Karpas-422 (cell line): ENCODE data around the gene CREBRF. TPM values are rescaled to one million over a fixed set of nuclear protein-coding genes. Genes with fewer than 3 reads are reported as not detected.
"Not testable (repeated sequence)": the region's sequence is repeated elsewhere in the genome, so short reads cannot be mapped to it uniquely, and the experiment has no call there.

ENCODE experiments used
- DNase-seq: peaks from one replicate; pipeline ENCODE4 v3.0.0-alpha.2; 2015
- H2AFZ ChIP-seq: fragments of 200-600 bp; sonication (generic); 2 replicates; pipeline ENCODE4 v1.6.1; 2014; ENCODE audit warnings: antibody characterized with exemption, low read length, mixed read lengths
- H3K27ac ChIP-seq: fragments of 200-600 bp; sonication (generic); 2 replicates; pipeline ENCODE4 v1.5.1; 2014; ENCODE audit warnings: mild to moderate bottlenecking, low read length, moderate library complexity
- H3K27me3 ChIP-seq: fragments of 200-600 bp; sonication (generic); 2 replicates; pipeline ENCODE4 v1.6.1; 2014; ENCODE audit warnings: low read length, mixed read lengths
- H3K36me3 ChIP-seq: fragments of 200-600 bp; sonication (generic); 2 replicates; pipeline ENCODE4 v1.6.1; 2014; ENCODE audit warnings: low read length, mixed read lengths; ENCODE audit not compliant: insufficient read depth
- H3K4me1 ChIP-seq: fragments of 200-600 bp; sonication (generic); 2 replicates; pipeline ENCODE4 v1.6.1; 2014; ENCODE audit warnings: mild to moderate bottlenecking, low read length, mixed read lengths
- H3K4me2 ChIP-seq: fragments of 200-600 bp; sonication (generic); 2 replicates; pipeline ENCODE4 v1.6.1; 2014; ENCODE audit warnings: low read length, low read depth, mild to moderate bottlenecking; ENCODE audit not compliant: poor library complexity, severe bottlenecking
- H3K4me3 ChIP-seq: fragments of 200-600 bp; sonication (generic); 2 replicates; pipeline ENCODE4 v1.5.1; 2014; ENCODE audit warnings: mild to moderate bottlenecking, antibody characterized with exemption, low read length, mixed read lengths
- H3K79me2 ChIP-seq: fragments of 200-600 bp; sonication (generic); 2 replicates; pipeline ENCODE4 v1.6.1; 2014; ENCODE audit warnings: mild to moderate bottlenecking, low read length, mixed read lengths
- H3K9ac ChIP-seq: fragments of 200-600 bp; sonication (generic); 2 replicates; pipeline ENCODE4 v1.6.0; 2014; ENCODE audit warnings: low read length
- H3K9me2 ChIP-seq: fragments of 200-600 bp; sonication (generic), shearing (Covaris generic); replicated peaks from 2 replicates; pipeline ENCODE4 v1.6.0; 2014; ENCODE audit warnings: mild to moderate bottlenecking, low read length, moderate library complexity; ENCODE audit not compliant: insufficient read depth
- H3K9me3 ChIP-seq: fragments of 300-700, 200-600 bp; sonication (generic); 2 replicates; pipeline ENCODE4 v1.6.1; 2014; ENCODE audit warnings: low read length, mixed read lengths
- H4K20me1 ChIP-seq: fragments of 200-600 bp; sonication (generic); 2 replicates; pipeline ENCODE4 v1.6.1; 2014; ENCODE audit warnings: mild to moderate bottlenecking, antibody characterized with exemption, low read length, low read depth; ENCODE audit not compliant: insufficient read depth
- total RNA-seq: library from RNA; depleted of rRNA; stranded (reverse); fragments of >200 nt; shearing (Covaris generic); gene quantifications from 2 replicates; pipeline ENCODE4 v1.2.3, GENCODE V29; 2014; ENCODE audit warnings: low replicate concordance

CREBRF gene
- total RNA-seq, 1 experiment from 2014 or later: 31.9 TPM

DNA sequence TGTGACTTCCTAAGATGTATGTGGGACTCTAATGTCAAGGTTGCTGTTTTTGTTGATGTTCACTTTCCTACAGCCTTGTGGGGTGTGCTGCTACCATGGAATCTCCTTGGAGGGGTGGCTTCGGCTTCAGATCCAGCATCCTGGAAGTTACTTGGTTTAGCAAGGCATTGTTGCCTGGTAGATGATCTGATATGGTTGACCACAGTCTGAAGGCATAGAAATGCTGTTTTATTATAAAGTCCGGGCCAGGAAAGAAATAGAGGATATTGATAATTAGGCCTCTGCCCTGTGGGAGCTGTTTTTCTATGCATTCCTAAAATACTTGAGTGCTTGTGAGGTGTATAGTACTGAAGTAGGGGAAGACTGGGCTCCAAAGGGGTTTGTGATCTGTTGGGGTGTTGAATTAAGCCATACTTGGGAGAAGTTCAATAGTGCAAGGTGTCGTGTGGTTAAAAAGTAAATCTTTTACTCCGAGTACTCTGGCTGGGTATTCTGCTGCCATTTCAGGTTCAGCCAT is 27.3 kb upstream of the CREBRF start:
- H4K20me1 ChIP-seq: 0 out of 2 replicates have a peak, but pooled peaks cover 14% of the 10 kb centered on the region
- H2AFZ ChIP-seq: no peak overlapping the region
- H3K4me3 ChIP-seq: no peak overlapping the region
- H3K36me3 ChIP-seq: no peaks in the 10 kb centered on the region
- H3K27ac ChIP-seq: no peak overlapping the region
- H3K27me3 ChIP-seq: no peaks in the 10 kb centered on the region
- H3K9me2 ChIP-seq: no peaks in the 10 kb centered on the region
- no peak overlapping the region for H3K4me2 ChIP-seq
- peaks cover 4% of the 10 kb centered on the region for H3K4me1 ChIP-seq
- H3K79me2 ChIP-seq: peaks cover 57% of the 10 kb centered on the region
- DNase-seq: no peak
- no peak overlapping the region for H3K9ac ChIP-seq
- H3K9me3 ChIP-seq: no peaks in the 10 kb centered on the region

DNA sequence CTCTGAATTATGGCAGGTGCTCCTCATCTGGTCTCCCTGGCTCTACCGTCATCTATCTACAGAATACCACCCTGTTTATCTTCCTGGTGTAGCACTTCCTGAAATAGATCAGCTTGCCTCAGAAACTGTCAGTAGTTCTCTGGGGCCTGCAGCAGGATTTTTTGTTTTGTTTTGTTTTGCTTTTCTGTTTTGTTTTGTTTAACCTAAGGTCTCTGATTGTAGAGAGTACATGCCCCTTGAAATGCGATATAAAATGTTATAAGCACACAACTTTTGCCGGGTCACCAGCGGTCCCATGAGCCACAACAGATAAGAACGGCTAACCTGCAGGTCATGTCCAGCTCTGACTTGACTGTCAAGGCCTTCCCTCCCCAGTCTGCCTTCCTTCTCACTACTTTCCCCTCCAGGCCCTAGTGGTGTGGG is 26.6 kb upstream of the CREBRF start:
- no peaks in the 10 kb centered on the region for H3K36me3 ChIP-seq
- H3K4me1 ChIP-seq: peaks cover 11% of the 10 kb centered on the region
- H3K27me3 ChIP-seq: no peaks in the 10 kb centered on the region
- DNase-seq: no peak
- no peak overlapping the region for H3K4me3 ChIP-seq
- H3K79me2 ChIP-seq: peaks cover 54% of the 10 kb centered on the region
- no peaks in the 10 kb centered on the region for H3K9me2 ChIP-seq
- no peak overlapping the region for H2AFZ ChIP-seq
- no peaks in the 10 kb centered on the region for H3K9me3 ChIP-seq
- 0 out of 2 replicates have a peak, but pooled peaks cover 14% of the 10 kb centered on the region for H4K20me1 ChIP-seq
- H3K27ac ChIP-seq: no peak overlapping the region
- H3K4me2 ChIP-seq: no peak overlapping the region
- H3K9ac ChIP-seq: no peak overlapping the region

DNA sequence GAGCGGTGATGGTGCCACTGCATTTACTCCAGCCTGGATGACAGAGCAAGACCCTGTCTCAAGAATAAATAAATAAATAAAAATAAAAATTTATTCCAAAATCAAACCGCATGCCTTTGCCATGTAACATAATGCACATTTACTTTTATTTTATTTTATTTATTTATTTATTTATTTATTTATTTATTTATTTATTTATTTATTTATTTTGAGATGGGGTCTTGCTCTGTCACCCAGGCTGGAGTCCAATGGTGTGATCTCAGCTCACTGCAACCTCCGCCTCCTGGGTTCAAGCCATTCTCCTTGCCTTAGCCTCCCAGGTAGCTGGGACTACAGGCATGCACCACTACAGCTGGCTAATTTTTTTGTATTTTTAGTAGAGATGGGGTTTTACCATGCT is 24.1 kb upstream of the CREBRF start:
- H3K9me2 ChIP-seq, H3K9me3 ChIP-seq, H3K27me3 ChIP-seq, H3K9ac ChIP-seq, H3K4me3 ChIP-seq, H3K36me3 ChIP-seq, H3K4me2 ChIP-seq, H2AFZ ChIP-seq, DNase-seq, H3K27ac ChIP-seq: not testable (repeated sequence)
- Histone ChIP-seq H3K4me1 (peaks cover 23% of the 10 kb centered on the region), H4K20me1 (0 out of 2 replicates have a peak, but pooled peaks cover 11% of the 10 kb centered on the region), H3K79me2 (peaks cover 39% of the 10 kb centered on the region)

DNA sequence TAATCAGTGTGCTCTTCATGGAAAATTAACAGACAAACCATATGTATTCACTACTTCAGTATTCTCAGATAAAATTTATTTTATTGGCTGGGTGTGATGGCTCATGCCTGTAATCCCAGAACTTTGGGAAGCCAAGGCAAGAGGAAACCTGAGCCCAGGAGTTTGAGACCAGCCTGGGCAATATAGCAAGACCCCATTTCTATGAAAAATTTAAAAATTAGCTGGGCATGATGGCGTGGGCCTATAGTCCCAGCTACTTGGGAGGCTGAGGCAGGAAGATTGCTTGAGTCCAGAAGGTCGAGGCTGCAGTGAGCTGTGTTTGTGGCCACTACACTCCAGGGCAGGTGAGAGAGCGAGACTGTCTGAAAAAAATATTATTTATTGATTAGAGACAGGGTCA is 23.4 kb upstream of the CREBRF start:
- no peak overlapping the region for H3K4me3 ChIP-seq
- no peak overlapping the region for H2AFZ ChIP-seq
- H4K20me1 ChIP-seq: 0 out of 2 replicates have a peak, but pooled peaks cover 11% of the 10 kb centered on the region
- H3K27ac ChIP-seq: no peak overlapping the region
- H3K79me2 ChIP-seq: peaks cover 36% of the 10 kb centered on the region
- no peaks in the 10 kb centered on the region for H3K27me3 ChIP-seq
- no peak for DNase-seq
- H3K9me2 ChIP-seq: no peaks in the 10 kb centered on the region
- H3K36me3 ChIP-seq: 0 out of 2 replicates have a peak, but pooled peaks cover 4% of the 10 kb centered on the region
- no peaks in the 10 kb centered on the region for H3K9me3 ChIP-seq
- no peak overlapping the region for H3K4me2 ChIP-seq
- H3K9ac ChIP-seq: no peak overlapping the region
- H3K4me1 ChIP-seq: peaks cover 23% of the 10 kb centered on the region

DNA sequence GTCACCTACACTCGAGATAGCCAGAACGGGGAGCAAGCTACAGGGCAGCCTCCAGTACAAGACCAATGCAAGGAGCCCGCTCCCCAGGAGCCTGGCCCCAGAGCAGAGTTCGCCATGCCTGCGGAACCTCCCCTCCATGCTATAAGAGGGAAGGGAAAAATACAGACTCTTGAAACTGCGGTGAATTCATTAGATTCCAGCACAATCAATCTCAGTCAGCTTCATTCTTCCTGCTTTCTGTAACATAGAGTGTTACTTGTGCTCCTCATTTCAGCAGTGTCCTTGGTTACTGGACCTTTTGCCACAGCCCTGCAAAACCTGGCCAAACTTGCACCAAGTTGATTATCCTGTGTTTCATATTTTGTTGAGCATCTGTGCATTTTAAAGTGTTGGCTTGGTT is 22.2 kb upstream of the CREBRF start:
- H3K4me3 ChIP-seq: no peak overlapping the region
- H4K20me1 ChIP-seq: 0 out of 2 replicates have a peak, but pooled peaks cover 11% of the 10 kb centered on the region
- H3K4me2 ChIP-seq: no peak overlapping the region
- 0 out of 2 replicates have a peak, but pooled peaks cover 4% of the 10 kb centered on the region for H3K36me3 ChIP-seq
- no peak overlapping the region for H2AFZ ChIP-seq
- H3K79me2 ChIP-seq: peaks cover 24% of the 10 kb centered on the region
- no peak overlapping the region for H3K27ac ChIP-seq
- no peaks in the 10 kb centered on the region for H3K27me3 ChIP-seq
- no peak overlapping the region for H3K9ac ChIP-seq
- DNase-seq: no peak
- H3K4me1 ChIP-seq: peaks cover 23% of the 10 kb centered on the region
- no peaks in the 10 kb centered on the region for H3K9me3 ChIP-seq
- no peaks in the 10 kb centered on the region for H3K9me2 ChIP-seq

DNA sequence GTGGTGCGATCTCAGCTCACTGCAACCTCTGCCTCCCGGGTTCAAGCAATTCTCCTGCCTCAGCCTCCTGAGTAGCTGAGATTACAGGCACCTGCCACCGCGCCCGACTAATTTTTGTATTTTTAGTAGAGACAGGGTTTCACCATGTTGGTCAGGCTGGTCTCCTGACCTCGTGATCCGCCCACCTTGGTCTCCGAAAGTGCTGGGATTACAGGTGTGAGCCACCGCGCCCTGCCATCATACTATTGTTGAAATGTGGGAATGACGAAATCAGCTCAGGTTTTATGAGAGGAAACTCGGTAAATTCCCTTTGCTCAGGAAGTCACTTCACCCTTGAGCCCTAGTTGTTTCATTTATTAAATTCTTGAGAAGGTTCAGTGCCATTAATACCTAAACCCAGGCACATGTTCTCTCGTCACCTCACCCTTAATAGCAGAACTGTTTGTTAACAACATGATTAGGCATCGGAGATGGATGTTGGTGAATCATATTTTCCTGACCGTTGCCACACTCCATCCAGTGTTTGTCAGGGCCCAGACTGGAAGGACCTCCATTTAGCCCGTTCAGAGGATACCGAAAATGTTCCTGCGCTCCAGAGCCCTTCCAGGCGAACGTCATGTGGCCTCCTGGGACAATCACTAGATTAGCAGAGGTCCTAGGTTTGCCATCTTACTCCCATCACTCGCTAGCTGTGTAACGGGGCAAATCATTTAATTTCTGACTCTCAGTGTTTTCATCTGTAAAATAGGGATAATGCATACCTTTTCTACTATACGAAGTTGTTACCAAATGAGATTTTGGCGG is 20.0 kb upstream of the CREBRF start:
- no peak overlapping the region for H3K4me2 ChIP-seq
- 0 out of 2 replicates have a peak, but pooled peaks cover 11% of the 10 kb centered on the region for H4K20me1 ChIP-seq
- no peaks in the 10 kb centered on the region for H3K9me2 ChIP-seq
- H3K9me3 ChIP-seq: no peaks in the 10 kb centered on the region
- no peak overlapping the region for H3K4me3 ChIP-seq
- no peak overlapping the region for H2AFZ ChIP-seq
- peaks cover 23% of the 10 kb centered on the region for H3K4me1 ChIP-seq
- H3K36me3 ChIP-seq: 0 out of 2 replicates have a peak, but pooled peaks cover 4% of the 10 kb centered on the region
- H3K27ac ChIP-seq: no peak overlapping the region
- no peaks in the 10 kb centered on the region for H3K27me3 ChIP-seq
- H3K9ac ChIP-seq: no peak overlapping the region
- DNase-seq: no peak
- H3K79me2 ChIP-seq: peaks cover 11% of the 10 kb centered on the region; the same call in 1 of the 2 replicates

DNA sequence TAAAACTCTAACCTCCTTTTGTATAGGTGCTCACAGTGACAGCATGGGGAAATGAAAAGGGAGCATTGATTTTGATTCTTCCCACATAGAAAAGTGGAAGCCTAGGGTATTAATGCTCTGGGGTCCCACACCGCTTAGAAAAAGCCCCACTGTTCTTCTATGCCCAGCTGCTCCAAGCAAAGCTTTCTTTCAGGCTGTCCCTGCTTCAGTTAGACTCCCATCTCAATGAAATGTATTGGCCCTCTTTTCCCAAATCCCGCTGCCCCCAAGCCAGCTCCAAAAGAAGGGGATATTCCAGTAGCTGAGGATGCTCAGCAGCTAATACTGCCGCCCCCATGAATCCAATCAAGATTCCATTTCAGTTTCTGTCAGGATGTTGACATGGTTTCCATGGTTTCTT is 17.0 kb upstream of the CREBRF start:
- H3K9me3 ChIP-seq: no peaks in the 10 kb centered on the region
- H3K4me3 ChIP-seq: no peak overlapping the region
- H4K20me1 ChIP-seq: no peaks in the 10 kb centered on the region
- no peaks in the 10 kb centered on the region for H3K9me2 ChIP-seq
- H3K4me2 ChIP-seq: no peak overlapping the region
- H3K79me2 ChIP-seq: no peaks in the 10 kb centered on the region
- no peaks in the 10 kb centered on the region for H3K27me3 ChIP-seq
- no peak overlapping the region for H3K9ac ChIP-seq
- 0 out of 2 replicates have a peak, but pooled peaks cover 4% of the 10 kb centered on the region for H3K36me3 ChIP-seq
- H3K27ac ChIP-seq: no peak overlapping the region
- DNase-seq: no peak
- no peak overlapping the region for H2AFZ ChIP-seq
- peaks cover 15% of the 10 kb centered on the region for H3K4me1 ChIP-seq

DNA sequence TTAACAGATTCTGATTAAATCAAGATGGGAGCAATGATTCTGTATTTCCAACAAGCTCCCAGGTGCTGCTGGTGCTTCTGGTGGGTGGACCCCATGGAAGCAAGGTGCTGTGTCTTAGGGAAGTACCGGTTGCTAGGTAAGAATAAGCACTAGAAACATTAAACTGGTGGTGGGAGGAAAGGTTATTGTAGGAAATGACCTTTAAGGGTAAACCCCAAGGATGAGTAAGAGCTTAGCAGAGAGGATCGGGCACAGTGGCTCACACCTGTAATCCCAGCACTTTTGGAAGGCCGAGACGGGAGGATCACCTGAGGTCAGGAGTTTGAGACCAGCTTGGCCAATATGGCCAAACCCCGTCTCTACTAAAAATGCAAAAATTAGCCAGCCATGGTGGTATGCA is 16.2 kb upstream of the CREBRF start:
- Histone ChIP-seq H3K27me3 (no peaks in the 10 kb centered on the region), H3K4me2 (no peak overlapping the region), H3K4me1 (peaks cover 8% of the 10 kb centered on the region), H3K79me2 (no peaks in the 10 kb centered on the region), H3K4me3 (no peak overlapping the region), H2AFZ (no peak overlapping the region), H3K27ac (no peak overlapping the region), H3K36me3 (0 out of 2 replicates have a peak, but pooled peaks cover 4% of the 10 kb centered on the region), H3K9ac (no peak overlapping the region), H3K9me3 (no peaks in the 10 kb centered on the region), H4K20me1 (no peaks in the 10 kb centered on the region), H3K9me2 (no peaks in the 10 kb centered on the region)
- DNase-seq: no peak
